NCI-H1694 (cell line): ENCODE data around the gene RGS1.
"Not testable (repeated sequence)": the region's sequence is repeated elsewhere in the genome, so short reads cannot be mapped to it uniquely, and the experiment has no call there.

Source experiments
- DNase-seq: peaks from one replicate; lab custom pipeline; 2025; lab: John Stamatoyannopoulos, UW

Gene RGS1, protein sequence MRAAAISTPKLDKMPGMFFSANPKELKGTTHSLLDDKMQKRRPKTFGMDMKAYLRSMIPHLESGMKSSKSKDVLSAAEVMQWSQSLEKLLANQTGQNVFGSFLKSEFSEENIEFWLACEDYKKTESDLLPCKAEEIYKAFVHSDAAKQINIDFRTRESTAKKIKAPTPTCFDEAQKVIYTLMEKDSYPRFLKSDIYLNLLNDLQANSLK

DNA sequence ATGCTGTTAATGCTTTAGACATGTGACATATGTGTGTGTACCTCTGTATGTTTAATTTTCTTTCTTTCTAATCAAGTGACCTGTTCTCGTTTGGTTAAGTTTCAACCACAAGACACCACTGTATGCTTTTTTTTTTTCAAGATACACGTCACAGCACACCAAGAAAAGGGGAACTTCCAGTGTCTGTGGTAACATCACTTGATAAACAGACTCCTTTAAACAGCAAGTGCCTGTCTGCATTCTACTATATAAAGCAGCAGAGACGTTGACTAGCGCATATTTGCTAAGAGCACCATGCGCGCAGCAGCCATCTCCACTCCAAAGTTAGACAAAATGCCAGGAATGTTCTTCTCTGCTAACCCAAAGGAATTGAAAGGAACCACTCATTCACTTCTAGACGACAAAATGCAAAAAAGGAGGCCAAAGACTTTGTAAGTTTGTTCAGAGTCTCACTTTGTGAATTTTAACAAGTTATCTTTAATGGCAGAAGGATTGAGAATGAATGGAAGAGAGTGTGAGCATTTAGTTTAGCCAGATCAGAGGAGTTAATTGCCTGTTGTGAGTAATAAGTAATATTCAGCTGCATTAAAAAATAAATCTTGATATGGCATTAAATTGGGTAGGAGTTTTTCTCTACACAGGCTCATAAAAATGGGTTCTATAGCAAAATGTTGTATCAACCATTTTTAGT, at the start of gene RGS1:
Gene RGS1 (plus strand): TSS at position 275 of the 691 bp plus-strand sequence. CDS start 20 bp downstream, at position 295.
- no peak for DNase-seq

DNA sequence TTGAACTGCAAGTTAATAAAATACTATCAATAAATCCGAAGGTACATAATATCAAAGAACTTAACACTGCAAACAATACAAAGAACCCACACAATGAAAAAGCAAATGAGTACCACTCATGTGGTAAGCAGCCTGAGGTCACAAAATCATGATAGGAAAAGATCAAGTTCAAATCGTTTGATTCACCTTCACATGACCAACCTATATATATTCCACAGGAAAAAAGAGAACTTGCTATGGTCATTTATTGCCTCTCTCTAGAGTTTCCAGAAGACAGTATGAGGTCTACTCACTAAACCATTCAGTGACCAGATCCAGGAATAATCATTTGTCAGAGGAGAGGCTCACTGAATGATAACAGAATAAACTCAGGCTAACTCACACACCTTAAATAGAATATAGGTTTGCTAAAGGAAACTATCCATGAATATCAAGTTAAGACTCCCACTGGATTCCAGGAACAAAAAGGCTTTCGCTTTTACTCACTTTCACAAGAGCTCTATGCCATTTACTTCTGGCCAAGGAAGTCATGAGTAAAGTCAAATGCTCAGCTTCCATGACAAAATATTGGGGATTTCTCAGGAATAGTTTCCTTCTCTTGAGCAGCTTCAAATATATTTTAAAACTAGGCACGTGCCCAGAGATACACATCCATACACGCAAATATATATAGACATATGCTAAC, 48.3 kb upstream of the RGS1 start:
- DNase-seq = no peak

DNA sequence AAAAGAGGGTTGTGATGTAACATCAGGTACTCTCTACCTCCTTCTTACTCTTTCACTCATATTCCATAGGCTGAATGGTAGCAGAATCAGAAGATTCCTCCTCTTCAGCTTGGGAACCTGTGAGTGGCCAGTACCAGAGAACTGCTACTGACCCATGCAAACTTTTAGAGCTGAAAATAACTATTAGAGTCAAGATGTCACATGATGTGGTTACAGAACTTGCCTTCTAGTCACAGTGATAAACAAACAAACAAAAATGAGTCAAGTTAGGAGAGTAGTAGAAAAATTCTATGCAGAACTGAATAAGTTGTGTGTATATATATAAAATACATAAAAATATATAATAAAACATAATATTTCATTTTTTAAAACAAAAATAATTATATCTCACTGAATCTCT, 47.6 kb upstream of the RGS1 start:
- no peak for DNase-seq

DNA sequence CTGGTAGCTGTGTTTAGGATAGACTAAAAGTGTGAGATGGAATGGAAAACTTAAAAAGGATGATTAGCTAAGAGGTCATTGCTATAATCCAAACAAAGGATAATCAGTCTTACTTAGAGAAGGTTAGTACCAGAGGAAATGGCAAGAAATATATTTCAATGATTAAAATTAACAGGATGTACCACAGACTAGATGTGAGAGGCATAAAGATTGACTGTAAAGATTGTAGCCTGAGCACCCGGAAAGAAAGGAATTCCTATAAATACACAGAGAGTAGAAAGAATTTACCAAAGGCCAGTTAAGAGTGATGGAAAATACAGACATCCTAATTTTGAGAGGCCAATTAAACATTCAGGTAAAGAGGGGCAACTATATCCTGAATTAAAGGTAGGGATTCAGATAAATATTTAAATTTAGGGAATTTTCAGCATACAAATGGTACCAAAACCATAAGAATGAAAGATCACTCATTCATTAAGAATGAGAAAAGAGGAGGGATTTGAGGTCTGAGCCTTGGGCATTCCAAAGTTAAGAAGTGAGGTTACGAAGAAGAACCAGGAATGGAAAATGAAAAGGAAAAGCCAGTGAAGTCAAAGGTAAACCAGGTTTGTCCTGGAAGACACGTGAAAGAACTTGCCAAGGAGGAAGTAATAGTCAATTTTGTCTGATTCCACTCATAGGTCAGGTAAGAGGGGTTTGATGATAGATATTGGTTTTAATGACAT, 46.4 kb upstream of the RGS1 start:
- DNase-seq = no peak

DNA sequence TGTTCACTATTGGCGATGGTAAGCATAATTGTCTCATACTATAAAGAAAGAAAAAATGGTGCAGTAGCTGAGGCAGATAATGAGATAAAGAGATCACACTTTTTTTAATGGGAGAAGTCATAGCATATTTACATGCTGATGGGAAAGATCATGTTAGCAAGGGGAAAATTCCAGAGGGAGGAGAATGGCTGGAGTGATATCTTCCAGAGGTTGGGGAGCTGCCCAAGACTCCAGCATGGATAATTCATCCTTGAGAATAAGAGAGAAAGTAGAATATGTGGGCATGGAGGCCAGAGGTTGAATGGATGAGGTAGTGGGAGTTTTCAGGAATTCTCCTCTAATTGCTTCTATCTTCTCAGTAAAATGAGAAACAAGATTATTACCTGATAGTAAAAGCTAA, 45.8 kb upstream of the RGS1 start:
- DNase-seq = no peak

DNA sequence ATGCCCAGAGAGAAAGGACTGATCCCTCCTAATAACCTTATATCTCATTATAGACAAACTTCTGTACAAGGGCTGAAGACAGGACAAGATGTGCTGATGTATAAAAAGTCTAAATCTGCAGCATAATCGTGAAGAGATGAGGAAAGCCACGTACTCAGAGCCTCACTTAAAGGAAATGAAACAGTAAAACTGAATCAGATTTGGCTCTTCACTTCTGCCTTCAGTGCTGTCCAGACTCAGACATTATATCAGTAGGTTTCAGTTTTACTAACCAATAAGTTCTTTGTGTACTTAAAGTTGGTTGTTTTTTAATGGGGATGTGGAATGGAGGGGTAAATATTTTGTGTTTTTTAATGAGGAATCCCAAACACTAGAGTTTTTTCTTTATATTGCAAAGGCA, 45.3 kb upstream of the RGS1 start:
- no peak for DNase-seq

DNA sequence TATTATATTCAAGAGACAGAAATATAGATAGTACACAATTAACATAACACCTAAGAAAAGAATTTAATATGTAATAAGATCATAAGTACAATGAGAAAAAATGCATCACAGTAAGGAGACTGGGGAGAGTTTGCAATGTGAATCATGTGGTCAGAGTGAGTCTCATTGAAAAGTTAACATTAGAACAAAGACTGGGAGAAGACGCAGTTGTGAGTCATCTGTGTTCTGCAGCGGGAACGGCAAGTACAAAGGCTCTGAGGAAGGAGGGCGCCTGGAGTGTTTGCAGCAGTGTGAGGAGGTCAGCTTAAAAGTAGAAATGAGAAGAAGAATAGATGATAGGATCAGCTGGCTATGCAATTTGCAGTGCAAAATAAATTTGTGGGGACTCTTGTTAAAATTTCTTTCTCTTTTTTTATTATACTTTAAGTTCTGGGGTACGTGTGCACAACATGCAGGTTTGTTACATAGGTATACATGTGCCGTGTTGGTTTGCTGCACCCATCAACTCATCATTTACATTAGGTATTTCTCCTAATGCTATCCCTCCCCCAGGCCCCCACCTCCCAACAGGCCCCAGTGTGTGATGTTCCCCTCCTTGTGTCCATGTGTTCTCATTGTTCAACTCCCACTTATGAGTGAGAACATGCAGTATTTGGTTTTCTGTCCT, 44.4 kb upstream of the RGS1 start:
- not testable (repeated sequence) for DNase-seq

DNA sequence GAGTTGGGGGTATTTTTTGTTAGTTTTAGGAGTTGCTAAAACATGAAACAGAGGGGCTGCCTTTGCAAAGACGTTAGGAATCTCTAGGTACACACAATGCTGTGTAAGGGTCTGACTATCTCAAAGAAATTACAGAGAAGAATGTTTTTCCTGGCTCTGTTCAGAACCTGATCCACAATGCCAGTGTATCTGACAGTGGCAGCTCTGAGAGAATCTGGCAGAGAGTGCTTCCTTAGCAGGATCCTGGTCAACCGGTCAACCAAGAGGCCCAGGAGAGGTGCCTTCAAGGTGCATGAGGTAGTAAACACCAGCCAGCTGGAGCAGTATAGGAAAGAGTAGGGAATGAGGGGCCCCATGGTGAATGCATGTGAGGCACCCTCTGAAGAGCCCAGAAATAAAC, 40.9 kb upstream of the RGS1 start:
- DNase-seq = no peak

DNA sequence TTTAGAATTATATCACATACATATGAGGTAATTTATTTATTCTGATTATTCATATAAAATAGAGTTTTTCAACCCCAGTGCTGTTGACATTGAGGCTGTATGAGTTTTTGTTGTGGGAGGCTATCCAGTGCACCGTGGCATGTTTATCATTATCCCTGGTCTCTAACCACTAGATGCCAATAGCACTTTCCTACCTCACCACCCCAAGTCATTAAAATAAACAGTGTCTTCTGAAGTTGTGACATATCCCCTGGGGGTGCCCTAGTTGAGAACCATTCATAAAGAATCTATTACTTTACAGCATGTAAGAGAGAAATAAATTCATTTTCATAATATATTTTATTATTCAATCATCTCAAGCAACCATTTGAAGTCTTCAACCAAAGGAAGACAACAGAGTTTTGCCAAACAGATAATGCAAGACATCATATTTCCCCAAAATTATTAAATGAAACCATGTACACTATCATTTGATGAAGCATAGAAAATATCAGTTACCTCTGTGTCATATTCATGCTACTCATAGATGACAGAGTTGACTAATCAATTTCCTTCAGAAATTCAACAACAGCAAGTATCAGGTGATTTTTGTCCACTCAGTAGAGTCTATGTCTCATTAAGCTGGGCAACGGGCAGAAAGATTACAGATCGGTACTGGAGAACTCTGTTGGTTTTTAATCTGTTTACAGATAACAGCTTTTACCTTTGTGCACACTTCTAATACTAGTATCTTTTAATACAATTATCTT, 39.5 kb upstream of the RGS1 start:
- DNase-seq = no peak

DNA sequence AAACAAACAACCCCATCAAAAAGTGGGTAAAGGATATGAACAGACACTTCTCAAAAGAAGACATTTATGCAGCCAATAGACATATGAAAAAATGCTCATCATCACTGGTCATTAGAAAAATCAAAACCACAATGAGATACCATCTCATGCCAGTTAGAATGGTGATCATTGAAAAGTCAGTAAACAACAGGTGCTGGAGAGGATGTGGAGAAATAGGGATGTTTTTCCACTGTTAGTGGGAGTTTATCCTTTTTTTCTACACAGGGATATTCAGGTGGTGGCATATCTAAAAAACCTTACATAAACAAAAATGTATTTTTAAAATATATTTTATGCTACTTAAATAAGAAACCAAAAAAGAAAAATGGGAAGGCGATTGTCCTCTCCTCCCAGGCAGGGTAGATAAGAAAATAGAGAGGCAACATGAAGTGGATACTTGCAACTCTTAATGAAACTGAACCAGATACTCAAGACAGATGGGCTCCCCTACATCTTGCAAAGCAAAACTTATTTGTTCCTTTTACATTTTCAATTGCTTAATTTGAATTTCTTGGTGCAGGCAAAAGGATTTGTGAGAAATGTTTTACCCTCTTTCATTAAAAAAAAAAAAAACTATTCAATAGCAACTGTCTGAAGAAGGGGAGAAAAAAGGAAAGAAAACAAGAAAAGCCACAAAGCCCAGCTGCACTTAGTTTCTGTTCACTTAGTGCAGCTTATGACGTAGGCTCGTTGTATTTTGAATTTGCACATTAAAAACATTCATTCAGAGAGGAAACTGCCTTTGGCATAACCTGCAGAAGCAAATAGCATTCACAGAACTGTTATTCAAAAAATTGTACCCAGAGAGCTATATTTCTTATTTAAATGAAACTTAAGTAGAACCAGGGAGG, 36.9 kb upstream of the RGS1 start:
- no peak for DNase-seq

DNA sequence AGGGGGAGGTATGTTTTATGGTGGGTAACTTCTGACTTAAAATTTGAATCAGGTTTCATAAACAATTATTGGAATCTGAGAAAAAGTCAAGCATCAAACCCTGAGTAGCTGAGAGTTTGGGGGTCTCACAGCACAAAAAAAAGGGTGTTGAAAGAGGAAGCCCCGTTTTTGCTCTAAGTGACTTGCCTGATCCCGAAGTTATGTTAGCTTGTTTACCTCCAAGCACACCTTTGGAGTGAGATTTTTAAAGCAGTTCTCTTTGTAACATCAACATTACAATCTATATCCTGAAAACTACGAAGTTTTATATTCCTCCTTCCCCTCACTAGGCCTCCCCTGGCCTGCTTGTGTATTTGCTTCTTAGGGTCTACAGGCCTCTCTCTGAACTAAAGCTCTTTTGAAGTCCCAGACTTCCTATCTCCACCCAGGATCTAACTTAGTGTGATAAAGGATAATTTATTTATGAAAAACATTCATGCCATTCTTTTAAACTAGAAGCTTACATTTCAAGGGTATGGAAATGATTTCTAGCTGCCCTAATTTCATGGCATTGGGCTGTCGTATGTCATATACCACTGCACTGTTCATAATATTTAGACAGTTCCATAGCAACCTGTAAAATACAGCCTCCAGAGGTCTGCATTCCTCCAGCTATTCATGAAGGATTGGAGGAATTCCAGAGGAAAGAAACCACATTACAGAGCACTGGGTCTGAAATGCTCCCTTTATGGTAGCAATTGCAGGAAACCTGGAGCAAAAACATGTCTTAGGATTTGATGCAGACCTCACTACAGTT, 36.1 kb upstream of the RGS1 start:
- DNase-seq = no peak

DNA sequence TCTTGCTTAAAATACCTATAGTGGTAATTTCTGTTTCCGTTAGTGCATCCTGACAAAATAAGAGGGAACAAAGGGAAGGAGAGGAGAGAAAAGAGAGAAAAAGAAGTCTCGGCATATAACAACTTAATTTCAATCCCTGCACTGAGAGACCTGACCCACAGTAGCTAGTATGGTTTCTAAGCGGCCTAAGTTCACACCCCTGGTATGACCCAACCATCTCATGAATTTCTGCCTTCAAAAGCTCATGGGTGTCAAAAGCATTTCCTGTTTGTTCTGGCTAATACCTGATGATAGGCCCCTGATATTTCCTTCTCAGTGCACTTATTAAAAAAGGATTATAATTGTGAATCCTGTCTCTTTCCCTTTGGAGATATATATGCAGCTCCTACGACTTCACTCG, 32.1 kb upstream of the RGS1 start:
- DNase-seq = no peak

DNA sequence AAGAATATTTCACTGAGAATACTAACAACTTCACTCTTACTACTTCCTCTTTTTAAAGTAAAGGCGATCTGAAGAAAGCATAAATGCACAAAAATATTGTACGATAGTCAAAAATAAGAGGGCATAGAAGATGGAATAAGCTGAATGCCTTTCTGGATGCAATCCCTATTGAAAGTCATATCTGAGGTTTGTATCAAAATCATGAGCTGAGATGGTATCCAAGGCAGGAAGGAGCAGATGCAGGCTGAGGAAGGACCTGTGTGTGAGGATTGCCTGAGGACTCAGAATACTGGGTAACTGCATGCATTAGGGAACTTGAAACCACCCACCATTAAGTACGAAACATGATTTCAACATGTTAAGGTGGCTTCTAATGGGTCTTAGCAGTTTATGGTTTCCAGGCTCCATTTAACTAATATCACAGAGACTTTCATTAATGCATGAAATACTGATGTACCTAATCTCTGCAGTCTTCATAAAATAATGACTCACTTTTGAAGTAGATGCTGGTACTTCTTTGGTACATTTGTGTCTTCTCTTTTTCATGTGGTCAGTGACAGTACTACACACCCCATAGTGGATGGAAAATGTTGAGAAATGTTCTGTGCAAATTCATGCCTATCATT, 29.6 kb upstream of the RGS1 start:
- no peak for DNase-seq

DNA sequence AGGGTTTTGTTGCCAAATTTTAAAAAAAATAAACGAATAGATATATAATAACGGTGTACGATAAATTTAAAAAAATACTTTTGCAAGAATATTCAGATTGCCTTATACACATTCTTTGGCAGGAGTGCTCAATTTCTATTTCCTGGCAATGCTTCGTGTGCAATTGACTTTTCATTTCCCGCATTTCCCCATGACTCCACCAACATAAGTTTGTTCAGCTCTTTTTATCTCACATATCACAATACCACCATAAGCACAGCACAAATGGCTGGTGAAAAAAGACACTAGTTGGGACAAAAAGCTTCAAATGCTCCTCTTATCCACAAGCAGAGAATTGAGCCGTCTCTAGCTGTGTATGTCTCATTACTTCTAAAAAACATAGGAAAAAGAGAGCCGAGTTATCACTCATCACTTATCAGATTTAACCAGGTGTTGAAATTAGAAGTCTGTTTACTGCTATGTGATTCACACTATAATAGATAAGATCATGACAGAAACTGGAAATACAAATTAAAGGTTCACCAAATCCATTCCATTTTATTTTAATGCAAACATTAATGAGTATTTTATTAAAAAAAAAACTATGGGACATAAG, 28.9 kb upstream of the RGS1 start:
- DNase-seq = no peak

DNA sequence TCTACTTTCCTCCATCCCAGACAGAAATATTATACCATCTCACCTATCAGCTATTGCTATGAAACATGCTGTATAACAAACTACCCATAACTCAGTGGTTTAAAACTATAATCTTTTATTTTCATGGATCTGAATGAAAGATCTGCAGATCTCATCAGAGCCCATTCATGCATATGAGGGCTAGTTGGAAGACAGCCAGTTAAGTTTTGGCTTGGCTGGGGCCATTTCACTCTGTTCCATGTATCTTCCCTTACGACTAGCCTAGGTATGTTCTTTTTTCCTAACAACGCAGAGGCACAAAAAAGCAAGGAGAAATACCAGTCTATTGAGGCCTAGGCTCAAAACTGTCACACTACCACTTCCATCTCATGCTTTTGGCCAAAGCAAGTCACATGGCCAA, 28.1 kb upstream of the RGS1 start:
- DNase-seq = no peak

DNA sequence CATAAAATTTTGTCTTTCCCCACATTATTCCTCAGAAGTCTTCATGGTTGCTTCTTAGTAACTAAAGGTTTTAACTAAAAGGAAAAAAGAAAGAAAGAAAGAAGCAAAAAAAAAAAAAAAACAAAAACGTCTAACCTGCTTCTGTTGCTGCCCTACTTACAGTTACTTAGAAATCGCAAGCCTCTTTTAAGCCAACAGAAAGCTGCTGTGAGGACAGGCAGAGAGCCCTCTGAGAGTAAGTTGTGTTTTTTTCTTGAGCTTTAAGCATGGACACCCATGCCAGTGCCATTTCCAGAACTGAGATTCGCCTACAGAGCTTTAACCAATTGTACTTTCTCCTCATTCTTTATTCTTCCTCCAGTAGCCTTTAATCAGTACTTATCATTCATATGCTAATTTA, 25.6 kb upstream of the RGS1 start:
- DNase-seq = no peak

DNA sequence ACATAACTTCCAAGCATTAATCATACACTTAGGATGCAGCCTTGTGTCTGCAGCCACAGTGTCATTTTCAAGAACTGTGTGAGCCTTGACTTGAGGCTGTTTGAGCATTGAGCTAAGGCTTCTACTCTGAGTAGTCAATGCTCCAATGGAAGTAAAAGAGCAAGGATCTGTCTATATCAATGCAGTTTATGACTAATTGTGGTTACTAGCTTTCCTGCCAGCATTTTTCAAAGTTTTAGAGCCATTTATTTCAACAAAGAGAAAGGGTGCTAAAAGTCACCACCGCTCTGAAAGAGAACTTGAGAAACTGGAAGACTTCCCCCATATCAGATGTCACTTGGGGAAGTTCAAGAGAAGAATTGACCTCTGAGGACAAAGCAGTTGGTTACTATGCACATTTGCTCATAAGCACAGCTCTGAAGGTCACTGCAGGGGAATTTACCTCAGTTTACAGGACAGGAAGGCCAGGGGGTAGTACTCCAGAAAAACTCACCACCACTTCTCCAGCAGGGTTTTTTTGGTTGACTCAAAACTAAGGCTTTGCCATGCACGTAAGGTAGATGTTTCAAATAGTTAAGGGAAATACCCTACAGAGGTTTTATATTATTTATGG, 24.5 kb upstream of the RGS1 start:
- DNase-seq = no peak

DNA sequence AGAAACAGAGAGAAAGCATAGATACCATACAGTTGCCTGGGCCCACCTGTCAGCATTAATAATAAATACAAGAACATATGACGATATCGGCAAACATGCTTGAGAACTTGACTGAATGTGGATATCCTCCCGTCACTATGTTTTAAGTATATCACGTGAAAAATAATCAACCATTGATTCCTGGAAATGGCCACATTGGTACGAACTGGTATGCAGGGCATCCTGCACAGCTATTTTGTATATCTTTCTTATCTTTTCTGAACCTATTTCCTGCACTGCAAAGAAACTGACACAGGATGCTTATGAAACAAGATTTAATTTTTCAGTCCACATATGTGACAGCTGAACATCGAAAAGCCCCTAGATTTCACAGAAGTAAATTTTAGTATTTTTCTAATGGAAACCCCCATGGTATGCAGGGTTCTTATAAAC, 22.8 kb upstream of the RGS1 start:
- no peak for DNase-seq
